ENCODE results near the gene CAMTA2. TPM values are rescaled to one million over a fixed set of nuclear protein-coding genes. Genes with fewer than 3 reads are reported as not detected.

Gene CAMTA2
- total and polyA plus RNA-seq, 7 donors, result 30.3 to 60.8 (median 48.4) TPM

GRCh38 chr17:4942760-4943508 is 44.5 kb downstream of the CAMTA2 start:
- intact Hi-C loops (cut with DNase I), result loop anchor here (5.0 kb wide), 3 partner anchors 36 to 54 kb away; partner anchors contain the start of genes CAMTA2 (in 1 of the 2), INCA1 (in 1 of the 2) and KIF1C (in 1 of the 2)
- H3K36me3 ChIP-seq (ENCODE audit: insufficient read depth in 1 of 2, low read depth in 1 of 2), result peaks cover 0 to 57% of the 10 kb centered on the region in 2 donors
- peaks cover 45% of the 10 kb centered on the region for H3K4me1 ChIP-seq

GRCh38 chr17:4941319-4941610 is 46.2 kb downstream of the CAMTA2 start:
- 50 to 60% (median 55%) methylated on average over 4 of the region's 4 CpGs for WGBS, 3 donors
- ATAC-seq (no peak), DNase-seq (no peak)
- no peaks in the 10 kb centered on the region for H3K27me3 ChIP-seq (ENCODE audit: insufficient read depth in 3 of 3, low read length in 2 of 3)
- peak overlapping the region; percentile 95 for H3K27ac ChIP-seq
- intact Hi-C loops (cut with DNase I), result loop anchor here (5.0 kb wide), 3 partner anchors 34 to 56 kb away; partner anchors contain the start of genes CAMTA2 (in 1 of the 2), INCA1 (in 1 of the 2) and KIF1C (in 1 of the 2)
- TF ChIP-seq CTCF (IDR thresholded peaks at IDR 0.05), result no peak
- peak overlapping the region; percentile 80 for H3K4me3 ChIP-seq
- H3K4me1 ChIP-seq, result peaks cover 52% of the 10 kb centered on the region
- H3K36me3 ChIP-seq (ENCODE audit: insufficient read depth in 1 of 2, low read depth in 1 of 2), result peaks cover 0 to 67% of the 10 kb centered on the region in 2 donors
- H3K9me3 ChIP-seq, result no peaks in the 10 kb centered on the region

More at GRCh38 chr17:4942760-4943508, 44.5 kb downstream of the CAMTA2 start:
- Histone ChIP-seq H3K27ac (peak overlapping the region; percentile 41), H3K27me3 (ENCODE audit: insufficient read depth in 3 of 3, low read length in 2 of 3) (no peaks in the 10 kb centered on the region), H3K9me3 (no peaks in the 10 kb centered on the region), H3K4me3 (no peak overlapping the region)
- DNase-seq, result no peak
- no peak for TF ChIP-seq CTCF (IDR thresholded peaks at IDR 0.05)
- WGBS, 3 donors, result 65 to 69% (median 66%) methylated on average over 13 of the region's 13 CpGs
- no peak for ATAC-seq

GRCh38 chr17:4940555-4941318 is 46.7 kb downstream of the CAMTA2 start:
- Histone ChIP-seq H3K27me3 (ENCODE audit: insufficient read depth in 3 of 3, low read length in 2 of 3) (no peaks in the 10 kb centered on the region), H3K27ac (peak overlapping the region; percentile 95), H3K4me3 (peak overlapping the region; percentile 80), H3K4me1 (peaks cover 52% of the 10 kb centered on the region), H3K9me3 (no peaks in the 10 kb centered on the region), H3K36me3 (ENCODE audit: insufficient read depth in 1 of 2, low read depth in 1 of 2) (peaks cover 0 to 66% of the 10 kb centered on the region in 2 donors)
- intact Hi-C loops (cut with DNase I), result loop anchor here (5.0 kb wide), 3 partner anchors 33 to 57 kb away; partner anchors contain the start of genes CAMTA2 (in 1 of the 2), INCA1 (in 1 of the 2) and KIF1C (in 1 of the 2)
- DNase-seq (peak; percentile 61 to 74), ATAC-seq (peak; percentile 66 to 80 (median 71))
- TF ChIP-seq CTCF (IDR thresholded peaks at IDR 0.05), result no peak
- WGBS, 3 donors, result 2% methylated on average over 27 to 29 of the region's 29 CpGs

GRCh38 chr17:4939796-4940554 is 47.5 kb downstream of the CAMTA2 start, which contains the start of the genes RNF167 and SLC25A11:
TSS of gene RNF167 (plus strand) at chr17:4940268. CDS start at chr17:4940910, 642 bp downstream.
TSS of gene SLC25A11 (minus strand) at chr17:4940046. CDS start at chr17:4939910, 136 bp downstream.
- H3K9me3 ChIP-seq, result no peaks in the 10 kb centered on the region
- TF ChIP-seq CTCF (IDR thresholded peaks at IDR 0.05), result no peak
- WGBS, 3 donors, result 0% methylated on average over 67 to 72 of the region's 72 CpGs
- intact Hi-C loops (cut with DNase I), result loop anchor here (5.0 kb wide), 5 partner anchors 33 to 137 kb away; partner anchors contain the start of genes CAMTA2 (in 1 of the 2), INCA1 (in 1 of the 2), KIF1C (in 1 of the 2) and ZFP3 (in 1 of the 2)
- no peaks in the 10 kb centered on the region for H3K27me3 ChIP-seq (ENCODE audit: insufficient read depth in 3 of 3, low read length in 2 of 3)
- ATAC-seq, result peak; percentile 90 to 92 (median 91)
- H3K4me1 ChIP-seq, result peaks cover 45% of the 10 kb centered on the region
- peaks cover 0 to 61% of the 10 kb centered on the region in 2 donors for H3K36me3 ChIP-seq (ENCODE audit: insufficient read depth in 1 of 2, low read depth in 1 of 2)
- H3K4me3 ChIP-seq, result peak within 1 kb of the TSS; percentile 80
- peak within 1 kb of the TSS; percentile 95 for H3K27ac ChIP-seq
- peak; percentile 95 to 97 for DNase-seq
